Small intestine (tissue), 7 donors: ENCODE results near the gene MED26. TPM values are rescaled to one million over a fixed set of nuclear protein-coding genes. Genes with fewer than 3 reads are reported as not detected.

Source experiments
- DNase-seq, 2 donors: peaks; one replicate each; pipeline versions ENCODE4 v3.0.0 to v3.0.0-alpha.2; 2013
- FAIRE-seq: peaks from 2 replicates; lab custom pipeline; 2012; peaks lifted over from hg19 to GRCh38; lab: Jason Lieb, UNC
- H3K27ac ChIP-seq, 3 donors: one replicate each; pipeline ENCODE4 v1.5.1; 2013; ENCODE audit warnings: low read length in 2 of 3, mild to moderate bottlenecking in 2 of 3, control low read depth in 1 of 3, inconsistent platforms in 1 of 3, low read depth in 1 of 3, moderate library complexity in 1 of 3
- H3K27me3 ChIP-seq, 3 donors: one replicate each; pipeline ENCODE4 v1.6.1; 2013; ENCODE audit warnings: low read length in 3 of 3, inconsistent platforms in 1 of 3; ENCODE audit not compliant: control insufficient read depth in 3 of 3, insufficient read depth in 3 of 3
- H3K36me3 ChIP-seq, 3 donors: one replicate each; pipeline ENCODE4 v1.6.1; 2013; ENCODE audit warnings: low read length in 3 of 3, inconsistent platforms in 1 of 3, low read depth in 1 of 3, mild to moderate bottlenecking in 1 of 3, moderate library complexity in 1 of 3; ENCODE audit not compliant: control insufficient read depth in 3 of 3, insufficient read depth in 2 of 3
- H3K4me1 ChIP-seq, 3 donors: one replicate each; pipeline ENCODE4 v1.6.1; 2013; ENCODE audit warnings: low read length in 2 of 3, inconsistent platforms in 1 of 3, low read depth in 1 of 3, mild to moderate bottlenecking in 1 of 3, moderate library complexity in 1 of 3; ENCODE audit not compliant: control insufficient read depth in 3 of 3, insufficient read depth in 2 of 3
- H3K4me3 ChIP-seq, 3 donors: one replicate each; pipeline ENCODE4 v1.5.1; 2013; ENCODE audit warnings: low read length in 3 of 3, control low read depth in 1 of 3, inconsistent platforms in 1 of 3, low read depth in 1 of 3, mild to moderate bottlenecking in 1 of 3, moderate library complexity in 1 of 3
- H3K9me3 ChIP-seq, 2 donors: one replicate each; pipeline ENCODE4 v1.6.1; 2013; ENCODE audit warnings: low read depth in 1 of 2, low read length in 1 of 2; ENCODE audit not compliant: control insufficient read depth in 2 of 2, insufficient read depth in 1 of 2
- WGBS, 3 donors: extraction: QIAGEN DNeasy Blood & Tissue Kit; methylation state at CpG; one replicate each; pipeline ENCODE4 v1.1.7; 2013; 5-methylcytosine and 5-hydroxymethylcytosine counted together
- polyA plus RNA-seq, 4 donors: library from polyadenylated mRNA; stranded (reverse) in 3 of 4; unstranded in 1 of 4; fragments of 200-250 nt in 3 of 4; fragments of 120-200 nt in 1 of 4; gene quantifications; one replicate each; pipeline versions ENCODE4 v1.2.1 to v1.2.3, GENCODE V29; 2013
- donor health status: healthy with polysubstance abuse.
- donor health status: control.
- donor health status: control.
- donor health status: Bipolar disorder and iron deficiency.
- donor health status: healthy.

Gene MED26
- polyA plus RNA-seq, 4 donors: 4.6 to 7.9 (median 5.4) TPM

DNA sequence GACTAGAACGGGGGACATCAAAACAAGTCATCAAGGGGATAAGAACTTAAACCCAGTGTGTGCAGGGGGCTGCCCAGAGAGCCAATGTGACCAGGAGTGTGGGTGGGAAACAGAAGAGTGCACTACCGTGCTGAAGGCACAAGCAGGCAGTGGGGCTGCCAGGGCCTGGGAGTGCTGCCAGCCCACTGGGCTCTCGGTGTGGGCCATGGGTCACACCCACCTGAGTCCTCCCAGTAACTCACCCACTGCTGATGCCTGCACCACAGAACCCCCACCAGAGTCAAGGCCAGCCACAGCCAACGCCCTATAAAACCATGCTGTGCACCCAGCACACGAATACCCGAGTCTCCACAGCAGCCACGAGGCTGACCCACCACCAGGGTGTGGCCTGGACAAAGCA, 8.5 kb downstream of the MED26 start:
- Histone ChIP-seq H3K9me3 (no peaks in the 10 kb centered on the region), H3K27me3 (no peaks in the 10 kb centered on the region), H3K4me3 (no peak overlapping the region), H3K36me3 (peaks cover 3 to 39% (median 3%) of the 10 kb centered on the region in 3 donors), H3K27ac (no peak overlapping the region), H3K4me1 (peaks cover 0 to 9% (median 2%) of the 10 kb centered on the region in 3 donors)
- DNase-seq (no peak), FAIRE-seq (no peak)
- WGBS, 3 donors: 33 to 51% (median 36%) methylated on average over 7 of the region's 7 CpGs

DNA sequence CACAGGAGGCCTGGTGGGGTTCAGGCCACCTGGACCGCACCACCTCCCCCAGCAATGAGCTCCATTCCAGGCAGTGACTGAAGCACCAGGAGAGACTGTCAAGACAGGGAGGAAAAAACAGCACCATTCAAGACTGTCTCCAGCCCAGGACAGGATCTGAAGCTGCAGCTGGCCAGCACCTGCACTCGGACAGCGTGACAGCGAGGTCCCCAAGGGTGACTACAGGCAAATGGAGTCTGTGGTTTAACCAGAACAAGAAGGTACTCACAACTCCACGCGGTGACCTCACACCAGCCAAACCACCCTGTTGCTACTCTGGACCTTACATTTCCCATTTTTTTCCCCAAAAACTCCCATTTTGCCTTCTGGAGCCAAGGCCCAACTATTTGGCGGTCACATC, 9.8 kb downstream of the MED26 start:
- H3K27ac ChIP-seq: no peak overlapping the region
- peaks cover 0 to 9% (median 2%) of the 10 kb centered on the region in 3 donors for H3K4me1 ChIP-seq
- WGBS, 3 donors: 89 to 97% (median 89%) methylated on average over 7 of the region's 7 CpGs
- no peaks in the 10 kb centered on the region for H3K9me3 ChIP-seq
- no peak overlapping the region for H3K4me3 ChIP-seq
- H3K36me3 ChIP-seq: peaks cover 0 to 32% (median 3%) of the 10 kb centered on the region in 3 donors
- no peaks in the 10 kb centered on the region for H3K27me3 ChIP-seq
- FAIRE-seq (no peak), DNase-seq (no peak)

DNA sequence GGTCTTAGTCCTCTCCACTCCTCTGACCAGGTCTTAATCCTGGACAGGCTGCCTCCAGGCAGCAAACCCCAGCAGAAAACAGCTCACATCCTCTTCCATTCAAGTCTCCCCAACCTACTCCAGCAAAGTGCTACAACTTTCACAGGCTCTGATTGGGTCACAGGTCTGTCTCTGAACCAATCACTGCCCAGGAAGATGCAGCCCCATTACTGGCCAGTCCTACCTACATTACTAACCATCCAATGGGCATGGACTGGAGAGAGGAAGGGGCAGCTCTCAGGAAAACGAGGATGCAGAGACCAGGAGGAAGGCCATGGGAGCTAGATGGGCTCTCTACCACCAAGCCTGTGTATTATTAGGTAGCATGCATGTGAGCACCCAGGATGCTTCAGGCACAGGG, 12.2 kb downstream of the MED26 start:
- DNase-seq (no peak), FAIRE-seq (no peak)
- no peaks in the 10 kb centered on the region for H3K9me3 ChIP-seq
- 37 to 60% (median 58%) methylated on average over 1 of the region's 1 CpG for WGBS, 3 donors
- H3K36me3 ChIP-seq: peaks cover 0 to 25% (median 0%) of the 10 kb centered on the region in 3 donors
- H3K27ac ChIP-seq: no peak overlapping the region
- H3K4me1 ChIP-seq: peaks cover 0 to 3% (median 2%) of the 10 kb centered on the region in 3 donors
- no peaks in the 10 kb centered on the region for H3K27me3 ChIP-seq
- H3K4me3 ChIP-seq: no peak overlapping the region

DNA sequence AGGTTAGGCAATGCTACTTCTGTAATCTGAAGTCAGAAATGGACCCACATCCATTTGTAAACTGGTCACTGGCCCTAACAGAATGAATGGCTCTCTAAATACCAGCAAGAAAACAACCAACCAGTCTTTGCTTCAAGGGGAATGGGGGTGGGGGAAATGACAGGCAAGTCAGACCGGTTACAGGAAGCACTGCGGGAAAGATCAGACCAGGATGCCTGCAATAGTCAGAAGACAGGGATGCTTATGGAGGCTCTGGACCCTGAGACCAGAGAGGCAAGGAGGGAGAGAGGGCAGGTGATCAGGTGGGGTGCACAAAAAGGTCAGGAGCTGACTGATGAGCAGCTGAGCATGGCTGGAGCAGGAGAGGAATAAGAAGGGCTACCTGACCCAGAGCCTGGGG, 13.1 kb downstream of the MED26 start:
- Histone ChIP-seq H3K9me3 (no peaks in the 10 kb centered on the region), H3K36me3 (peaks cover 0 to 21% (median 0%) of the 10 kb centered on the region in 3 donors), H3K4me3 (no peak overlapping the region), H3K27ac (no peak overlapping the region), H3K4me1 (peaks cover 0 to 2% (median 0%) of the 10 kb centered on the region in 3 donors), H3K27me3 (no peaks in the 10 kb centered on the region)
- no peak for DNase-seq
- no peak for FAIRE-seq
- WGBS, 3 donors: 44 to 65% (median 49%) methylated on average over 2 of the region's 2 CpGs

DNA sequence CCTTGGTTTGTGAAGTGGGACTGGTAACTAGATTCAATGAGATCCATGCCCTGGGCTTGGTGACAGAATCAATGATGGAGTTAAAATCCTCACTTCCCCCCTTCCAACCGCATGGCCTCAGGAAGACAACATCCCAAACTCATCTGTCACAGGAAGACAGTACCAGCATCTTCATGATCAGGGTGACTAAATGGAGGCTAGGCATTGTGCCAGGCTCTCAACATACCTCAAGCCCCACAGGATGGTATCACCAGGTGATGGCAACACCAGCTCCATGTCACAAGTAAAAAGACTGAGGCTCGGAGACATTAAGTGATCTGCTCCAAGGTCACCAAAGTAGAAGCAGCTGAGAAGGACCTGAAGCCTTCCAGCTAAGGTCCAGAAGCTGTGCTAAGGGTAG, 14.2 kb downstream of the MED26 start:
- Histone ChIP-seq H3K27ac (no peak overlapping the region), H3K4me3 (no peak overlapping the region), H3K27me3 (no peaks in the 10 kb centered on the region), H3K36me3 (peaks cover 0 to 21% (median 0%) of the 10 kb centered on the region in 3 donors), H3K9me3 (no peaks in the 10 kb centered on the region), H3K4me1 (no peaks in the 10 kb centered on the region)
- no peak for FAIRE-seq
- DNase-seq: no peak
- WGBS, 3 donors: 85 to 96% (median 89%) methylated on average over 2 of the region's 2 CpGs

DNA sequence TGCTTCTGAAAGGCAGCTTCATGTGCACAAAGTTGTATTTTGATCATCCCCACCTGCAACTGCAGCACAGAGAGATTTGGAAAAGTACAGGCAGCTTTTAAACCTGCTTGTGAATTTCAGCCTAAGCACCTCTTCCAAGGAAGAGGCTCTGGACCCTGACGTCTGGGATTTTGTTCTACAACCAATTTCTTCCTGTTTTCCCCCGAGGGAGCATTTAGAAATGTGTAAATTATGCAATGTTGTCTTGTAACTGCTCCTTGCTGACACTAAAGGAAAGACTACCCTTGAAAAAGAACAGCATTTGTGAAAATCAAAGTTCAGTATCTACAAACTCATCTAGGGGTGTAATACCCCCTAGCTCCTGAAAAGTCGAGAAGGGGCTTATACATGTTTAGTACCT, 15.4 kb downstream of the MED26 start:
- no peaks in the 10 kb centered on the region for H3K27me3 ChIP-seq
- FAIRE-seq (no peak), DNase-seq (no peak)
- H3K4me1 ChIP-seq: no peaks in the 10 kb centered on the region
- WGBS, 3 donors: 62 to 75% (median 74%) methylated on average over 3 of the region's 3 CpGs
- no peak overlapping the region for H3K27ac ChIP-seq
- H3K36me3 ChIP-seq: peaks cover 0 to 16% (median 0%) of the 10 kb centered on the region in 3 donors
- no peak overlapping the region for H3K4me3 ChIP-seq
- no peaks in the 10 kb centered on the region for H3K9me3 ChIP-seq

DNA sequence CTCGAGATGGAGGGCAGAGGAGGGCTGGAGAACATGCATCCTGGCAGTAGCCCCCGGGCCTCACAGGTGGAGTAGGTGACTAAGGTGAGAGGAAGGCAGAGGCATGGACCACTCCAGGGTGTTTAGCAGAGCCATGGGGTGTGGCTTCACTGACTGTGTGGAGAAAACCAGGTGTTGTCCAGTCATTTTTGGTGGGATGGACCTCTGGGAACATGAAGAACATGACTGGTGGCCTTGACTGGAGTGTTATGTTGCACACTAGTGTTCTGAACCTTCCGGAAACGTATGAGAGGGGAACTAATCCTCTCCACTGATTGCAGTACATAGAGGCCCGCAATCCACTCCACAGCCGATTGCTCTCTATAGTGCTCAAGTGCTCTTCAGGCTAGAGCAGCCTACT, 16.9 kb downstream of the MED26 start:
- Histone ChIP-seq H3K27me3 (no peaks in the 10 kb centered on the region), H3K4me1 (no peaks in the 10 kb centered on the region), H3K4me3 (no peak overlapping the region), H3K9me3 (no peaks in the 10 kb centered on the region), H3K36me3 (peaks cover 0 to 13% (median 0%) of the 10 kb centered on the region in 3 donors), H3K27ac (no peak overlapping the region)
- DNase-seq (no peak), FAIRE-seq (no peak)
- 93 to 96% (median 96%) methylated on average over 6 of the region's 6 CpGs for WGBS, 3 donors

DNA sequence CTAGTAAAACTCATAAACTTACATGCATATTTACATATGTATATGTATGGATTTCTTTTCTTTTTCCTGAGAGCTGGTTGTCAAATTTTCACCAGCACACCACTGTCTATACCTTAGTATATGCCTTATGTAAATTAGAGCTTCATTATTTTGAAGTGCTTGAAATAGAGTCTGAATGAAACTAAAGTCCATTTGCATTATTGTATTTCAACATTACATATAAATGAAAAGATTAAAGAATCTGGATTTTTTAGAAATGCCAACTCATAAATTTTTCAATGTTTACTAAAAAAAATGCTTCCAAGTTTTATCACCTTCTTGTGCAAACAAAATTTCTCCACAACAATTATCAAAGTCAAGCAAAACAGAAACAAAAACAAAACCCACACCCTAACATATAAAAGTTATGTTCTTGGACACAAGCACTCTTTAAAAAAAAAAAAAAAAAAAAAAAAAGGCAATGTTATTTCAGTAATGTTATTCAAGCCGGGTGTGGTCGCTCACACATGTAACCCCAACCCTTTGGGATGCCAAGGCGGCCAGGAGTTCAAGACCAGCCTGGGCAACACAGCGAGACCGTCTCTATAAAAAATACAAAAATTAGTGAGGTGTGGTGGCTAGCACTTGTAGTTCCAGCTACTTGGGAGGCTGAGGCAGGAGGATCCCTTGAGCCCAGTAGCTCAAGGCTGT, 18.3 kb downstream of the MED26 start:
- Histone ChIP-seq H3K27ac (no peak overlapping the region), H3K4me1 (no peaks in the 10 kb centered on the region), H3K36me3 (peaks cover 0 to 22% (median 0%) of the 10 kb centered on the region in 3 donors), H3K9me3 (no peaks in the 10 kb centered on the region), H3K4me3 (no peak overlapping the region), H3K27me3 (no peaks in the 10 kb centered on the region)
- no peak for DNase-seq
- FAIRE-seq: no peak
- 74 to 90% (median 79%) methylated on average over 5 of the region's 5 CpGs for WGBS, 3 donors
